WTC11 (cell line): ENCODE measurements around the gene NOP9. TPM values are rescaled to one million over a fixed set of nuclear protein-coding genes. Genes with fewer than 3 reads are reported as not detected.

Experiments used
- ATAC-seq: fragments of 200-7000 bp; cut with Tn5 transposase; 2 replicates; pipeline ENCODE4 v1.10.0; 2021; ENCODE audit warnings: mild to moderate bottlenecking, moderate library complexity
- CTCF ChIA-PET: fragments of 300-600 bp; sonication (Branson Sonifier 250); formaldehyde crosslinking; loops from one replicate; lab custom pipeline; 2021; ENCODE audit warnings: antibody characterized with exemption; lab: Charles Lee
- POLR2A ChIA-PET: fragments of 350-600 bp; sonication (Branson Sonifier 250); formaldehyde crosslinking; loops from one replicate; lab custom pipeline; 2021; ENCODE audit warnings: antibody characterized with exemption; lab: Charles Lee
- DNase-seq: peaks from one replicate; pipeline ENCODE4 v3.0.0; 2021; ENCODE audit warnings: low spot score
- H3K27ac Mint-ChIP-seq: 2 replicates; pipeline ENCODE4 v1.8.0; 2021; ENCODE audit warnings: mixed read lengths
- H3K27me3 Mint-ChIP-seq: 2 replicates; pipeline ENCODE4 v1.8.0; 2021; ENCODE audit warnings: low read depth, mild to moderate bottlenecking, moderate library complexity, mixed read lengths
- H3K36me3 Mint-ChIP-seq: 2 replicates; pipeline ENCODE4 v1.8.0; 2021; ENCODE audit warnings: mixed read lengths
- H3K4me1 Mint-ChIP-seq: 2 replicates; pipeline ENCODE4 v1.8.0; 2022; ENCODE audit warnings: mixed read lengths
- H3K4me3 Mint-ChIP-seq: 2 replicates; pipeline ENCODE4 v1.8.0; 2021; ENCODE audit warnings: mild to moderate bottlenecking, moderate library complexity, mixed read lengths
- H3K9me3 Mint-ChIP-seq: 2 replicates; pipeline ENCODE4 v1.8.0; 2021; ENCODE audit warnings: mixed read lengths
- ATF1 ChIP-seq: sonication (generic); formaldehyde crosslinking; IDR thresholded peaks from 2 replicates; pipeline ENCODE4 v1.8.1; 2023; ENCODE audit warnings: mild to moderate bottlenecking, moderate library complexity, missing genetic modification reagents
- CREB1 ChIP-seq: sonication (generic); formaldehyde crosslinking; IDR thresholded peaks from 2 replicates; pipeline ENCODE4 v1.8.0; 2023; ENCODE audit warnings: mild to moderate bottlenecking, missing genetic modification reagents
- CREM ChIP-seq: sonication (generic); formaldehyde crosslinking; IDR thresholded peaks from 2 replicates; pipeline ENCODE4 v1.8.1; 2022; ENCODE audit warnings: mild to moderate bottlenecking, missing genetic modification reagents, moderate library complexity
- ESRRA ChIP-seq: sonication (generic); formaldehyde crosslinking; IDR thresholded peaks from 2 replicates; pipeline ENCODE4 v1.8.1; 2022; ENCODE audit warnings: mild to moderate bottlenecking, missing genetic modification reagents, borderline replicate concordance
- FOXP1 ChIP-seq: sonication (generic); formaldehyde crosslinking; IDR thresholded peaks from 2 replicates; pipeline ENCODE4 v1.8.0; 2022; ENCODE audit warnings: missing genetic modification reagents, mild to moderate bottlenecking, moderate library complexity, borderline replicate concordance
- GRHL2 ChIP-seq: fragments of 250-450 bp; sonication (Bioruptor Pico); IDR thresholded peaks from 2 replicates; pipeline ENCODE4 v1.8.0; 2022; ENCODE audit warnings: mild to moderate bottlenecking, moderate library complexity; ENCODE audit not compliant: insufficient replicate concordance, severe bottlenecking
- HMGA2 ChIP-seq: fragments of 250-450 bp; sonication (Bioruptor Pico); IDR thresholded peaks from 2 replicates; pipeline ENCODE4 v1.4.0; 2021; ENCODE audit warnings: mild to moderate bottlenecking, moderate library complexity
- IRF2 ChIP-seq: sonication (generic); formaldehyde crosslinking; IDR thresholded peaks from 2 replicates; pipeline ENCODE4 v1.8.0; 2022; ENCODE audit warnings: low read depth, missing genetic modification reagents, borderline replicate concordance
- JUN ChIP-seq: sonication (generic); formaldehyde crosslinking; IDR thresholded peaks from 2 replicates; pipeline ENCODE4 v1.8.0; 2023; ENCODE audit warnings: mild to moderate bottlenecking, missing genetic modification reagents
- KAT7 ChIP-seq: sonication (generic); formaldehyde crosslinking; IDR thresholded peaks from 2 replicates; pipeline ENCODE4 v1.8.1; 2023; ENCODE audit warnings: missing genetic modification reagents, mild to moderate bottlenecking, borderline replicate concordance
- MXD4 ChIP-seq: fragments of 250-450 bp; sonication (Bioruptor Pico); IDR thresholded peaks from 2 replicates; pipeline ENCODE4 v1.8.0; 2021; ENCODE audit warnings: mild to moderate bottlenecking, moderate library complexity, borderline replicate concordance
- NFYB ChIP-seq: sonication (generic); formaldehyde crosslinking; conservative IDR thresholded peaks from 2 replicates; pipeline ENCODE4 v1.8.0; 2022; ENCODE audit warnings: low read depth, missing genetic modification reagents
- SMAD3 ChIP-seq: sonication (generic); formaldehyde crosslinking; IDR thresholded peaks from 2 replicates; pipeline ENCODE4 v1.8.0; 2022; ENCODE audit warnings: missing genetic modification reagents, mild to moderate bottlenecking, borderline replicate concordance
- SP1 ChIP-seq: sonication (generic); formaldehyde crosslinking; conservative IDR thresholded peaks from 2 replicates; pipeline ENCODE4 v1.8.1; 2022; ENCODE audit warnings: missing genetic modification reagents
- TEAD4 ChIP-seq: sonication (generic); formaldehyde crosslinking; IDR thresholded peaks from 2 replicates; pipeline ENCODE4 v1.8.0; 2022; ENCODE audit warnings: mild to moderate bottlenecking, missing genetic modification reagents
- ZNF317 ChIP-seq: sonication (generic); formaldehyde crosslinking; IDR thresholded peaks from 2 replicates; pipeline ENCODE4 v1.8.1; 2023; ENCODE audit warnings: low read depth, mild to moderate bottlenecking, moderate library complexity, missing genetic modification reagents, borderline replicate concordance
- ZNF423 ChIP-seq: fragments of 250-450 bp; sonication (Bioruptor Pico); IDR thresholded peaks from 2 replicates; pipeline ENCODE4 v2.1.2; 2022; ENCODE audit warnings: mild to moderate bottlenecking, moderate library complexity
- total RNA-seq: library from RNA; stranded (reverse); gene quantifications from 3 replicates; pipeline ENCODE4 v1.2.3, GENCODE V29; 2021
- TF ChIP-seq, protein P1 (sequence below): sonication (generic); formaldehyde crosslinking; IDR thresholded peaks from 2 replicates; pipeline ENCODE4 v1.8.1; 2022; ENCODE audit warnings: mild to moderate bottlenecking, missing genetic modification reagents, moderate library complexity, borderline replicate concordance
- TF ChIP-seq, protein P2 (sequence below): fragments of 250-450 bp; sonication (Bioruptor Pico); IDR thresholded peaks from 2 replicates; pipeline ENCODE4 v1.9.0; 2021; ENCODE audit warnings: moderate library complexity, mild to moderate bottlenecking, inconsistent platforms, borderline replicate concordance
- TF ChIP-seq, protein P3 (sequence below): sonication (generic); formaldehyde crosslinking; IDR thresholded peaks from 2 replicates; pipeline ENCODE4 v1.8.1; 2023; ENCODE audit warnings: mild to moderate bottlenecking, moderate library complexity, missing genetic modification reagents
- TF ChIP-seq, protein P4 (sequence below): fragments of 250-450 bp; sonication (Bioruptor Pico); IDR thresholded peaks from 2 replicates; pipeline ENCODE4 v1.9.0; 2021; ENCODE audit warnings: mild to moderate bottlenecking, borderline replicate concordance
- TF ChIP-seq, protein P5 (sequence below): sonication (generic); formaldehyde crosslinking; IDR thresholded peaks from 2 replicates; pipeline ENCODE4 v1.8.0; 2022; ENCODE audit warnings: mild to moderate bottlenecking, missing genetic modification reagents

NOP9 gene
- total RNA-seq, 1 experiment from 2014 or later, result 44.4 TPM

DNA sequence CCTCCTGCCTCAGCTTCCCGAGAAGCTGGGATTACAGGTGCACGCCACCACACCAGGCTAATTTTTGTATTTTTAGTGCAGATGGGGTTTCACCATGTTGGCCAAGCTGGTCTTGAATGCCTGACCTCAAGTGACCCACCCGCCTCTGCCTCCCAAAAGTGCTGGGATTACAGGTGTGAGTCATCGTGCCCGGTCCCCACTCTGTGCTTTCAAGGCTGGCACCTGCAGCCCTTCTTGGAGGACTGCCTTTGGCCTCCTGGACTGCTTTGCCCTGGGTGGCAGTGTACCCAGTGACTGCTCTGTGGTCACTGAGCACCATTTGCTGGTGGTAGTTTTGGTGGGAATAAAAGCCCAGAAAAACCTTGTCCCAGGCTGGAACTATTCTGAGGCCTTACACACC is 12.7 kb upstream of the NOP9 start:
- TF ChIP-seq IRF2 (CRISPR knock-in tag), result no peak
- no peak for TF ChIP-seq CREB1 (CRISPR knock-in tag)
- TF ChIP-seq ATF1, result no peak
- TF ChIP-seq, protein P1, sequence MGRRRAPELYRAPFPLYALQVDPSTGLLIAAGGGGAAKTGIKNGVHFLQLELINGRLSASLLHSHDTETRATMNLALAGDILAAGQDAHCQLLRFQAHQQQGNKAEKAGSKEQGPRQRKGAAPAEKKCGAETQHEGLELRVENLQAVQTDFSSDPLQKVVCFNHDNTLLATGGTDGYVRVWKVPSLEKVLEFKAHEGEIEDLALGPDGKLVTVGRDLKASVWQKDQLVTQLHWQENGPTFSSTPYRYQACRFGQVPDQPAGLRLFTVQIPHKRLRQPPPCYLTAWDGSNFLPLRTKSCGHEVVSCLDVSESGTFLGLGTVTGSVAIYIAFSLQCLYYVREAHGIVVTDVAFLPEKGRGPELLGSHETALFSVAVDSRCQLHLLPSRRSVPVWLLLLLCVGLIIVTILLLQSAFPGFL (CRISPR knock-in tag), result no peak
- TF ChIP-seq, protein P2, sequence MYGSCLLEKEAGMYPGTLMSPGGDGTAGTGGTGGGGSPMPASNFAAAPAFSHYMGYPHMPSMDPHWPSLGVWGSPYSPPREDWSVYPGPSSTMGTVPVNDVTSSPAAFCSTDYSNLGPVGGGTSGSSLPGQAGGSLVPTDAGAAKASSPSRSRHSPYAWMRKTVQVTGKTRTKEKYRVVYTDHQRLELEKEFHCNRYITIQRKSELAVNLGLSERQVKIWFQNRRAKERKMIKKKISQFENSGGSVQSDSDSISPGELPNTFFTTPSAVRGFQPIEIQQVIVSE (CRISPR knock-in tag), result no peak
- TF ChIP-seq ZNF317, result no peak
- no peak for TF ChIP-seq NFYB (CRISPR knock-in tag)
- TF ChIP-seq, protein P3, sequence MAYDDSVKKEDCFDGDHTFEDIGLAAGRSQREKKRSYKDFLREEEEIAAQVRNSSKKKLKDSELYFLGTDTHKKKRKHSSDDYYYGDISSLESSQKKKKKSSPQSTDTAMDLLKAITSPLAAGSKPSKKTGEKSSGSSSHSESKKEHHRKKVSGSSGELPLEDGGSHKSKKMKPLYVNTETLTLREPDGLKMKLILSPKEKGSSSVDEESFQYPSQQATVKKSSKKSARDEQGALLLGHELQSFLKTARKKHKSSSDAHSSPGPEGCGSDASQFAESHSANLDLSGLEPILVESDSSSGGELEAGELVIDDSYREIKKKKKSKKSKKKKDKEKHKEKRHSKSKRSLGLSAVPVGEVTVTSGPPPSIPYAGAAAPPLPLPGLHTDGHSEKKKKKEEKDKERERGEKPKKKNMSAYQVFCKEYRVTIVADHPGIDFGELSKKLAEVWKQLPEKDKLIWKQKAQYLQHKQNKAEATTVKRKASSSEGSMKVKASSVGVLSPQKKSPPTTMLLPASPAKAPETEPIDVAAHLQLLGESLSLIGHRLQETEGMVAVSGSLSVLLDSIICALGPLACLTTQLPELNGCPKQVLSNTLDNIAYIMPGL (CRISPR knock-in tag), result no peak
- TF ChIP-seq JUN (CRISPR knock-in tag), result no peak
- TF ChIP-seq, protein P4, sequence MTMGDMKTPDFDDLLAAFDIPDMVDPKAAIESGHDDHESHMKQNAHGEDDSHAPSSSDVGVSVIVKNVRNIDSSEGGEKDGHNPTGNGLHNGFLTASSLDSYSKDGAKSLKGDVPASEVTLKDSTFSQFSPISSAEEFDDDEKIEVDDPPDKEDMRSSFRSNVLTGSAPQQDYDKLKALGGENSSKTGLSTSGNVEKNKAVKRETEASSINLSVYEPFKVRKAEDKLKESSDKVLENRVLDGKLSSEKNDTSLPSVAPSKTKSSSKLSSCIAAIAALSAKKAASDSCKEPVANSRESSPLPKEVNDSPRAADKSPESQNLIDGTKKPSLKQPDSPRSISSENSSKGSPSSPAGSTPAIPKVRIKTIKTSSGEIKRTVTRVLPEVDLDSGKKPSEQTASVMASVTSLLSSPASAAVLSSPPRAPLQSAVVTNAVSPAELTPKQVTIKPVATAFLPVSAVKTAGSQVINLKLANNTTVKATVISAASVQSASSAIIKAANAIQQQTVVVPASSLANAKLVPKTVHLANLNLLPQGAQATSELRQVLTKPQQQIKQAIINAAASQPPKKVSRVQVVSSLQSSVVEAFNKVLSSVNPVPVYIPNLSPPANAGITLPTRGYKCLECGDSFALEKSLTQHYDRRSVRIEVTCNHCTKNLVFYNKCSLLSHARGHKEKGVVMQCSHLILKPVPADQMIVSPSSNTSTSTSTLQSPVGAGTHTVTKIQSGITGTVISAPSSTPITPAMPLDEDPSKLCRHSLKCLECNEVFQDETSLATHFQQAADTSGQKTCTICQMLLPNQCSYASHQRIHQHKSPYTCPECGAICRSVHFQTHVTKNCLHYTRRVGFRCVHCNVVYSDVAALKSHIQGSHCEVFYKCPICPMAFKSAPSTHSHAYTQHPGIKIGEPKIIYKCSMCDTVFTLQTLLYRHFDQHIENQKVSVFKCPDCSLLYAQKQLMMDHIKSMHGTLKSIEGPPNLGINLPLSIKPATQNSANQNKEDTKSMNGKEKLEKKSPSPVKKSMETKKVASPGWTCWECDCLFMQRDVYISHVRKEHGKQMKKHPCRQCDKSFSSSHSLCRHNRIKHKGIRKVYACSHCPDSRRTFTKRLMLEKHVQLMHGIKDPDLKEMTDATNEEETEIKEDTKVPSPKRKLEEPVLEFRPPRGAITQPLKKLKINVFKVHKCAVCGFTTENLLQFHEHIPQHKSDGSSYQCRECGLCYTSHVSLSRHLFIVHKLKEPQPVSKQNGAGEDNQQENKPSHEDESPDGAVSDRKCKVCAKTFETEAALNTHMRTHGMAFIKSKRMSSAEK (CRISPR knock-in tag), result no peak
- TF ChIP-seq SMAD3, result no peak
- H3K27me3 Mint-ChIP-seq, result no peaks in the 10 kb centered on the region
- ChIA-PET CTCF (interaction anchor here (1.0 to 1.3 kb wide), 2 partner anchors 11 to 21 kb away, joined by 3 to 4 read pairs; partner anchors contain the start of gene CIDEB), POLR2A (no interaction called here)
- no peak overlapping the region for H3K4me3 Mint-ChIP-seq
- no peaks in the 10 kb centered on the region for H3K4me1 Mint-ChIP-seq
- no peaks in the 10 kb centered on the region for H3K9me3 Mint-ChIP-seq
- ATAC-seq, result no peak
- no peak for DNase-seq
- H3K36me3 Mint-ChIP-seq, result no peaks in the 10 kb centered on the region
- H3K27ac Mint-ChIP-seq, result no peak overlapping the region

DNA sequence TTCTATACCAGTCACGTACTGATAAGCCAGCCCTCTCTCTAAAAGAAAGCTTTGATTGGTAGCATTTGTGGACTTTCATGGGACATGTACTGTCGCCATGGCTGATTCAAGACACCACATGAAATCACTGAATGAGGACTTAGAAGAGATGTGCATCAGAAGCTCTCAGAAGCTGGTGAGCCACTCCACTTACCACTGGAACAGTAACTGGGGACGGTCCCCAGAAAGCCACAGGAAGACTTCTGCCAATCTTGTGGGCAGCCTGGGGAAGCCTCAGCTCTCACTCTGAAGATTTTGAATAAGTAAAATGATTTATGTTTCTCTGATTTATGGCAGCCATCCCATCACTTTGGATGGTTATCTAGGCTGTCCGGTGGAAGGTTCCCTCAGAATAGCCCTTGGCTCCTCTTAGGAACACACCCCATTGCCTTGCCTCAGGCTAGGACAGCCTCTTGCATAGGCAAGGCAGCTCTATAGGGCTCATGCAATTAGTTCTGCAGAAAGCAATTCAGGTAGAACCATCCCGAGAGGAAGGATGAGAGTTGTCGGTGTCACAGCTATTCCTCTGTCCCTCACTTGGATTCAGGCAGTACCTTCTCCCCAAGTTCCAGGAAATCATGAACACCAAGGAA is 9.9 kb upstream of the NOP9 start:
- POLR2A ChIA-PET, result no interaction called here
- Mint-ChIP-seq H3K27ac (no peak overlapping the region), H3K27me3 (no peaks in the 10 kb centered on the region), H3K4me1 (no peaks in the 10 kb centered on the region), H3K4me3 (no peak overlapping the region), H3K36me3 (no peaks in the 10 kb centered on the region), H3K9me3 (no peaks in the 10 kb centered on the region)
- DNase-seq (no peak), ATAC-seq (no peak)
- CTCF ChIA-PET, result interaction anchor here (1.8 kb wide), 1 partner anchor 74 kb away, joined by 3 read pairs; the partner anchor contains the start of gene MDP1
- TF ChIP-seq, protein P5, sequence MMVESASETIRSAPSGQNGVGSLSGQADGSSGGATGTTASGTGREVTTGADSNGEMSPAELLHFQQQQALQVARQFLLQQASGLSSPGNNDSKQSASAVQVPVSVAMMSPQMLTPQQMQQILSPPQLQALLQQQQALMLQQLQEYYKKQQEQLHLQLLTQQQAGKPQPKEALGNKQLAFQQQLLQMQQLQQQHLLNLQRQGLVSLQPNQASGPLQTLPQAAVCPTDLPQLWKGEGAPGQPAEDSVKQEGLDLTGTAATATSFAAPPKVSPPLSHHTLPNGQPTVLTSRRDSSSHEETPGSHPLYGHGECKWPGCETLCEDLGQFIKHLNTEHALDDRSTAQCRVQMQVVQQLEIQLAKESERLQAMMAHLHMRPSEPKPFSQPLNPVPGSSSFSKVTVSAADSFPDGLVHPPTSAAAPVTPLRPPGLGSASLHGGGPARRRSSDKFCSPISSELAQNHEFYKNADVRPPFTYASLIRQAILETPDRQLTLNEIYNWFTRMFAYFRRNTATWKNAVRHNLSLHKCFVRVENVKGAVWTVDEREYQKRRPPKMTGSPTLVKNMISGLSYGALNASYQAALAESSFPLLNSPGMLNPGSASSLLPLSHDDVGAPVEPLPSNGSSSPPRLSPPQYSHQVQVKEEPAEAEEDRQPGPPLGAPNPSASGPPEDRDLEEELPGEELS (CRISPR knock-in tag), result no peak
- no peak for TF ChIP-seq KAT7 (CRISPR knock-in tag)
- no peak for TF ChIP-seq GRHL2 (CRISPR knock-in tag)
- no peak for TF ChIP-seq CREM (CRISPR knock-in tag)
- TF ChIP-seq JUN (CRISPR knock-in tag), result no peak
- TF ChIP-seq, protein P1 (CRISPR knock-in tag), result no peak
- no peak for TF ChIP-seq NFYB (CRISPR knock-in tag)
- no peak for TF ChIP-seq TEAD4 (CRISPR knock-in tag)
- TF ChIP-seq FOXP1 (CRISPR knock-in tag), result no peak
- no peak for TF ChIP-seq ESRRA (CRISPR knock-in tag)
- TF ChIP-seq SP1 (CRISPR knock-in tag), result no peak
- TF ChIP-seq ZNF423, result no peak
- no peak for TF ChIP-seq HMGA2 (CRISPR knock-in tag)
- TF ChIP-seq MXD4 (CRISPR knock-in tag), result no peak
